ENCODE data around the gene CRKL. TPM values are rescaled to one million over a fixed set of nuclear protein-coding genes. Genes with fewer than 3 reads are reported as not detected.
A peak's percentile ranks its signal among the peaks of the same experiment; 100 is the strongest.

CRKL gene
- total RNA-seq, 1 experiment from 2014 or later: 45.8 TPM

DNA sequence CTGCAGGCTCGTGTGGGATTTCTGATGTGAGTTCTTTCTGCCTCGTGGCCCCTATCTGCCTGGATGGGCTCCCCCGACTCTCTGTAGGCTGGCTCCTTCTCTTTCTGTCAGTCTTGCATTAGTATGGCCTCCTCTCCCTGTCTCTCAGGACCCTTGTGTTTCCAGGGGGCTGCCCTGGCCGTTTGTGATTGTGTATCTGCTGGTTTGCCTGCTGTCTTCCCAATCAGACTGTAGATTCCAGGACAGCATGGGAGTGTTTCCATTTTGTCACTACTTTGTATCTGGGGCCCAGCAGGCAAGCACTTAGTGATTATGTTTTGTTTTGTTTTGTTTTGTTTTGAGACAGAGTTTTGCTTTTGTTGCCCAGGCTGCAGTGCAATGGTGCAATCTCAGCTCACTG, 32.8 kb upstream of the CRKL start:
- Histone ChIP-seq H3K9me2 (ENCODE audit: insufficient read depth) (no peaks in the 10 kb centered on the region), H3K4me1 (replicated peaks; ENCODE audit: insufficient read depth) (peaks cover 33% of the 10 kb centered on the region), H3K9me3 (ENCODE audit: insufficient read depth, low read depth) (no peaks in the 10 kb centered on the region), H3K27me3 (ENCODE audit: insufficient read depth, low read depth) (no peaks in the 10 kb centered on the region), H3K4me3 (no peak overlapping the region), H3K4me2 (no peak overlapping the region), H4K20me1 (ENCODE audit: insufficient read depth) (peaks cover 3% of the 10 kb centered on the region; the same call in 1 of the 2 replicates), H3F3A (ENCODE audit: insufficient read depth, low read depth) (peaks cover 32% of the 10 kb centered on the region; the same call in 1 of the 2 replicates), H3K79me2 (ENCODE audit: low read depth) (no peaks in the 10 kb centered on the region), H2AFZ (no peak overlapping the region), H3K36me3 (ENCODE audit: low read depth) (no peaks in the 10 kb centered on the region; the same call in 1 of the 2 replicates), H3K27ac (no peak overlapping the region)
- intact Hi-C loops (cut with micrococcal nuclease; ENCODE audit: unreplicated experiment): loop anchor here (2.0 to 10.0 kb wide), 2 partner anchors 72 to 220 kb away; no protein-coding TSS in a partner anchor
- TF ChIP-seq EZH2 (IDR thresholded peaks at IDR 0.05; ENCODE audit: low read depth) (no peak), CTCF (conservative IDR thresholded peaks at IDR 0.05) (no peak)
- no TSS peak for BruUV-seq (replicated peaks)
- DNase-seq: no peak
- ChIA-PET POLR2A (ENCODE audit: unreplicated experiment) (no interaction called here), CTCF (no interaction called here)

- no TSS peak for BruUV-seq (replicated peaks)
- no peaks in the 10 kb centered on the region for H3K79me2 ChIP-seq (ENCODE audit: low read depth)
- TF ChIP-seq CTCF (conservative IDR thresholded peaks at IDR 0.05) (no peak), EZH2 (IDR thresholded peaks at IDR 0.05; ENCODE audit: low read depth) (no peak)
- no peak overlapping the region for H3K4me3 ChIP-seq
- intact Hi-C loops (cut with micrococcal nuclease; ENCODE audit: unreplicated experiment): loop anchor here (1.0 to 10.0 kb wide), 4 partner anchors 72 to 220 kb away; partner anchors contain the start of gene THAP7
- no peak for DNase-seq
- peaks cover 33% of the 10 kb centered on the region for H3K4me1 ChIP-seq (replicated peaks; ENCODE audit: insufficient read depth)
- H3K9me3 ChIP-seq (ENCODE audit: insufficient read depth, low read depth): no peaks in the 10 kb centered on the region
- H4K20me1 ChIP-seq (ENCODE audit: insufficient read depth): peaks cover 3% of the 10 kb centered on the region; the same call in 1 of the 2 replicates
- H3K27me3 ChIP-seq (ENCODE audit: insufficient read depth, low read depth): no peaks in the 10 kb centered on the region
- H2AFZ ChIP-seq: no peak overlapping the region
- H3K27ac ChIP-seq: 0 out of 2 replicates have a peak overlapping the region, but pooled peaks have one; percentile 42
- no peaks in the 10 kb centered on the region for H3K9me2 ChIP-seq (ENCODE audit: insufficient read depth)
- ChIA-PET CTCF (interaction anchor here (0.8 to 1.7 kb wide), 3 partner anchors 19 to 72 kb away, joined by 3 to 7 read pairs (median 4); partner anchors contain the start of gene CRKL), POLR2A (ENCODE audit: unreplicated experiment) (interaction anchor here (0.6 kb wide), 1 partner anchor 58 kb away, joined by 6 read pairs; no protein-coding TSS in a partner anchor)
- H3F3A ChIP-seq (ENCODE audit: insufficient read depth, low read depth): peaks cover 29% of the 10 kb centered on the region; the same call in 1 of the 2 replicates
- H3K36me3 ChIP-seq (ENCODE audit: low read depth): no peaks in the 10 kb centered on the region; the same call in 1 of the 2 replicates
- H3K4me2 ChIP-seq: peak overlapping the region; percentile 47; the same call in 1 of the 2 replicates
Observed at GRCh38 chr22:20885017-20885556, 32.1 kb upstream of the CRKL start.

DNA sequence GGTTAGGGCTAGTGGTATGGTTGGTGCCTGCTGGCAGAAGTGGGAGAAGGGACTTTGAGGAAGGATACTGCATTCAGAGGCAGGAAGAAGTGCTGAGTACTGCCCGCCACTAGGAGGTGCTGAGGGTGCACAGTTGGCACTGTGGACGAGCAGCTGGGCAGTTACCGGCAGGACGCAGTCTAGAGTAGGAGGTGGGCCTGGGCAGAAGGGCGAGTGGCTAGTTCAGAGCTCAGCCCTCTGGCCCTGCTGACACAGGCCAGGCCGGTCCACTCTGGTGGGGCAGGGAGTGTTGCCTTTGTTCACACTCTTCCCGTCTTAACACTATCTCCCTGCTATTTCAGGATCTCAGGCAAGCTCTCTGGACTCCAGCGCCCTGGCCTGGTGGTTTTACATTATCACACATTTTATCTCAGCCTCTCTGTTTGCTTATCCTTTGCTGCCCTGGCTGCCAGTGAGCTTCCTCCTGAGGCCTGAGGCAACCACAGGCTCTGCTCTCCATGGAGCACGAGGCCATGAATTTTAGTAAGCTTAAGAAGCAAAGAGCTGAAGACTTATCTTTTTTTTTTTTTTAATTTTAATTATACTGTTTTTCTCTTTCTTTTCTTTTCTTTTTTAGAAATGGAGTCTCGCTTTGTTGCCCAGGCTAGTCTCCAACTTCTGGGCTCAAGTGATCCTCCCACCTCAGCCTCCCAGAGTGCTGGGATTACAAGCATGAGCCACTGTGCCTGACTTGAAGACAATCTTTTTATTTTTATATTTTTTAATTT, 31.5 kb upstream of the CRKL start:
- Histone ChIP-seq H3K4me1 (replicated peaks; ENCODE audit: insufficient read depth) (peaks cover 28% of the 10 kb centered on the region), H3K9me3 (ENCODE audit: insufficient read depth, low read depth) (no peaks in the 10 kb centered on the region), H3F3A (ENCODE audit: insufficient read depth, low read depth) (peaks cover 23% of the 10 kb centered on the region; the same call in 1 of the 2 replicates), H3K27me3 (ENCODE audit: insufficient read depth, low read depth) (no peaks in the 10 kb centered on the region), H3K36me3 (ENCODE audit: low read depth) (no peaks in the 10 kb centered on the region; the same call in 1 of the 2 replicates), H3K27ac (0 out of 2 replicates have a peak overlapping the region, but pooled peaks have one; percentile 42), H3K4me3 (no peak overlapping the region), H3K9me2 (ENCODE audit: insufficient read depth) (no peaks in the 10 kb centered on the region), H2AFZ (no peak overlapping the region), H3K79me2 (ENCODE audit: low read depth) (no peaks in the 10 kb centered on the region), H4K20me1 (ENCODE audit: insufficient read depth) (peaks cover 3% of the 10 kb centered on the region; the same call in 1 of the 2 replicates), H3K4me2 (peak overlapping the region; percentile 47)
- POLR2A ChIA-PET (ENCODE audit: unreplicated experiment): interaction anchor here (0.5 to 0.6 kb wide), 4 partner anchors 8 to 144 kb away, joined by 3 to 6 read pairs (median 4); no protein-coding TSS in a partner anchor
- TF ChIP-seq CTCF (conservative IDR thresholded peaks at IDR 0.05) (peak; percentile 82), EZH2 (IDR thresholded peaks at IDR 0.05; ENCODE audit: low read depth) (no peak)
- intact Hi-C loops (cut with micrococcal nuclease; ENCODE audit: unreplicated experiment): loop anchor here (1.0 to 10.0 kb wide), 4 partner anchors 71 to 219 kb away; partner anchors contain the start of gene THAP7
- CTCF ChIA-PET: interaction anchor here (0.5 to 1.7 kb wide), 10 partner anchors 8 to 179 kb away, joined by 3 to 7 read pairs (median 4); partner anchors contain the start of gene CRKL
- DNase-seq: peak; percentile 80 to 85
- BruUV-seq (replicated peaks): no TSS peak

Data from PC-9 (cell line).